NCI-H345 treated with DMSO at 0.1 percent for 48 hours (cell line): Measurements from ENCODE around the gene MAPK12.

Experiments
- DNase-seq: peaks from one replicate; lab custom pipeline; 2025; ENCODE audit not compliant: unreplicated experiment; lab: John Stamatoyannopoulos, UW

The MAPK12 gene

DNA sequence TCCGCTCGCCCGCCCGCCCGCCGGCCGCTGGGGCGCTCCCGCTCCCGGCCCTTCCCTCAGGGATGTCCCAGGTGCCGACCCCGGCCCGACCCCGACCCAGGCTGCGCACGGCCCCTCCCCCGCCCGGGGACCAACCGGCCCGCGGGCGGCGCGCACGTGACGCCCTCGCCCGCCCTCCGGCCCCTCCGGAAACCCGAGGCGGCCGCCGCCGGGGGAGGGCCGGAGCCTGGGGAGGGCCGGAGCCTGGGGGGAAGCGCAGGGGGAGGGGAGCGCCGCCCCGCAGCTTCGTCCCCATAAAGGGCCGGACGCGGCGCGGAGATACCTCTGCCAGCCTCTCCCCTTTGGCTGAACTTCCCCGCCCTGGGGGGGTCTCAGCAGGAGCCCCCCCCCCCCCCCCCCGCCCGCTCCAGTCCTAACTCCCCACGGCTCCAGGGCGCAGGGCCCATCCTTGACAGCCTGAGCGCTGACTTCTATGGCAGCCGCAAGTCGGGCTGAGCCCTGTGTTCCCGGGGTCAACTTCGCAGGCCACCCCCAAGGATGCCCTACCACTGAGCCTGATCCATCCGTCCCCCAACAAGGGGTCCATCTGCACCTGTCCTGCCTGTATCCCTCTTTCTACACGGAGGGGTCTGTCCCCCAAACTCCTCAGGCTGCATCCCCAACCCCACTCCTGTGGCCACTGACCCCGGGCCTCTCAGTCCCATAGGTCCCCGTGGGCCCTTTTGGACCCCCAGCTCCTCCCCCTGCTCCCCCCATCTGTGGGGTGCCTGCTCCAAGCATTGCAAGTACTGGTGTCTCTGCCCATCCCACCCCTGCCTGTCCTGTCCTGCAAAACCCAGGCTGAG, at the start of gene MAPK12:
TSS of gene MAPK12 (minus strand) at position 69 of the 845 bp plus-strand sequence. CDS start 174 bp downstream, outside the sequence.
- DNase-seq = no peak

DNA sequence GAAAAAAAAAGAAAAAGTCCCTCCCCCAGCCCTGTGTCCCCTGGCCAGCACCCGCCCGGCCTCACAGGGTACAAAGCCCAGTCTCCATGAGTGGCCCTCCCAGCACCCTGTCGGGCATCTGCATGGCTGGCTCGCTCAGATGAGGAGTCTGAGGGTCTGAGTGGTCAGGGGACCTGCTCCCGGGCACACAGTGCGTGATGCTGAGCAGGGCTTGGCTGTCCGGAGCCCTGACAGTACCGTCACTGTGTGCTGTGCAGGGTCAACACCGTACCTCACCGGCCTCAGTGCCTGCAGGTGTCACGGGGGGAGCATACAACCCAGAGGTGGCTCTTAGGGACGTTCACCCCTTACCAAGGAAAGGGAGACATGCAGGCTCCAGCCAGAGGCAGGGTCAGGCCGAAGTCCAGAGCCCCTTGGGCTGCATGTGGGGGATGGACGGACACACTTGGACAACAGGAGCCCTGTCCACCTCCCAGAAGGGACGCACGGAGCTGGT, 49.5 kb upstream of the MAPK12 start:
- DNase-seq = no peak

DNA sequence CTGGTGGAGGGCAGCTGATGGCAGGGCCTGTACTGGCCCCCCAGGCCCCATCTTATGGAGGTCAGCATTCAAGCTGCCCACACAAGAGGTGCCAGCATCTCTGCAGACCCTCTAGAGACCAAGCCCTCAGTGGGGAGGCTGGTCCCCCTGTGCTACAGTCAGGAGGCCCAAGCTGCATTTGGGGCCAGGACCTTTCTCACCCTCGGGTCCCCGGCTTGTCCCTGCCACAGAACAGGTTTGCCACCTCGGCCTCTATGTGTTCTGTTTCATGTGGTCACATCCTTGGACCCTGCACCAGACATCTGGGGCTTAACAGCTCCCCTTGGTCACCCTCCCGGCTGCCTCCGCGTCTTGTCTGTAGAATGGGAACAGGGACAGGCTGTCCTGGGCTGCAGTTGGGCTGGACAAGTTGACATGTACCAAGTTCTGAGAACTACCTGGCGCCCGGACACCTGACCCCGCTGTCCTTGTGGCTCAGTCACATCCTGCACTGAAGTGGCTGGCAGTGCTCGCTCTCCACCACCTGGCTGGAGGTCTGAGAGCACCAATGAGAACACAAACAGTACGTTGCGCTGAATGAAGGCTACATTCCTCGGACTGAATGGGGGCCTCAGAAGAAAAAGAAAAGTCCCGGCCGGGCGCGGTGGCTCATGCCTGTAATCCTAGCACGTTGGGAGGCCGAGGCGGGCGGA, 48.7 kb upstream of the MAPK12 start:
- DNase-seq = no peak

DNA sequence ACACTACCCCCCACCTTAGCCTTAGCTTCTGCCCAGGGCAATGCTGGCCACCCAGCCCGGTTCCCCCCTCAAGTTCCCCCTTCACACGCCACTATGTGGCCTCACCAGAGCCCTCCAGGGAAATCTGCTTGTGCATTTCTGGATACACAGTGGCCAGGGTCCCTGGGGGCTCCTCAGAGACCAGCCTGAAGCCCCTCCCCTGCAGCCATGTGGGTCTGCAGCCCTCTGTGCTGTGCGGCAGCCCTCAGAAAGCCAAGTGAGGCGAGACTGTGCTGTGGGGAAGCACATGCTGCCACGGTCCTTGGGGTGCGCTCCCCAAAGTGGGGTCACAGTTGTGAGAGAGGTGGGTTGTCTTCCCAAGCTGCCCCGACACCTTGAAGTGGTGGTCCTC, 48.1 kb upstream of the MAPK12 start:
- no peak for DNase-seq

DNA sequence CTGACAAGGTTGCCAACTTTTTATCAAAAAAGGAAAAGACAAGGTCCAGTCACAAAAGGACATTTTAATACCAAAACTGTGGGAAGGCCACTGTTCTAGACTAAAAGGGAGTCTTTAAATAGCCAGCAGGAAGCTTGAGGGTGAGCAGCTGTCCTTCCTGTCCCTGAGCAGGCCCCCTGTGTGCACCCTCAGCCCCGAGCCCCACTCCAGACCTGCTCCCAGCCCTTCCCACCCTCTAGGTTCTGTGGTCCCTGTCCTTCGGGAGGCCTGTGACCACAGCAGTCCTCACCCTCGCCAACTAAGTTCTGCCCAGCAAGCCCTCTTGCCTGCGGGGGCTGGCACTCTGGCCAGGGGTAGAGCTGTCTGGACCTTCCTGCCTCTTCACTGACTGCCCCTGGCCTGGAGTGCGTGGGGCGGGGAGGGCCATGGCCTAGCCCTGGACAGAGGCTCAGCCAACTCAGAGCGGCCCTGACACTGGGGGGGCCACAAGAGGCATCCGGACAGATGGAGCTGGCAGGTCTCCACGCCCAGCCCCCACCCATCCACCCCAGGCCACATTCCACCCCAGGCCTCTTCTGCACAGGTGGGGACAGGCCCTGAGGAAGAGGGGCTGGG, 47.6 kb upstream of the MAPK12 start:
- no peak for DNase-seq

DNA sequence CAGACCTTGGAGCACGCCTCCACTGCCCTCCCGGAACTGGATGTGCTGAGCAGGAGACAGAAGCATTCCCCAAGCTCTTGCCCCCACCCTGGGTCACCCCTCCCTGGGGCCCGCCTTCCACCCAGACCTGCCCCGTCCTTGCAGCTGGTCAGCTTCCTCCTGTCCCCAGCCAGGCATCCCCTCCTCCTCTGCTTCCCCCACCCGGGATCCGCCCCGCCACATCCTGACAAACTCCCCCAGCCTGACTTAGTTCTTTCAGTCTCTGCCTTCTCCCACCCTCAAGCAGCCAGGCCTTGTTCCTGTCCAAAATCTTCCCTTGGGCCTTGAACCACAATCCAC, 47.1 kb upstream of the MAPK12 start:
- no peak for DNase-seq

DNA sequence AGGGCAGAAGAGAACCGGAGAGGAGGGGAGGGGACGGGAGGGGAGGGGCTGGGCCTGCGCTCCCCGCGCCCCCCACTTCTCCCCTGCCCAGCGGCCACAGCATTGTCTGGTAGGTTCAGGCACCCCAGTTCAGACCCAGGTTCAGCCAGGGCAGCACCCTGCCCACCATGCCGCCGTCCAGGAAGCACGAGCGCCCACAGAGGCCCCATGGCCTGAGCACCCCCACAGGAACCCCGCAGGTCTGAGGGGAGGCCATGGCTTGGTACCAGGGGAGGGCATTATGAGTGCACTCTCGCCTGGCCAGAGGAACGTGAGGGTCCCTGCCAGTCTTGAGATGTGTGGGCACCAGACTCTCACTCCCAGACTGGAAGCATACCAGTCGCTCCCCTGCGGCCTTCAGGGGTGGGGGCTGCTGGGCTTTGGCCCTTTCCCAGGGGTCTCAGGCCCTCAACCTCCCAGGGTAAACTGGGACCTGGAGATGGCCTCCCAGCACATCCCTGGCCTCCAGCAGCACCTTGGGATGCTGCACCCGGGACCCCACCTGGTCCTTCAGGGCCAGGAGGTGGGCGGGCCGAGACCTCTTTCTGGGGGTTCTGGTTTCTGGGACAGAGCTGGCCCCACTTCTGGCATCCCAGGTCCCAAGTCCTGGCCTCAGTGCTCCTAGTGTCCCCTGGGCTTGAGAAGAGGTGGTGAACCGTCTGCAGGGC, 46.6 kb upstream of the MAPK12 start:
- DNase-seq = no peak

DNA sequence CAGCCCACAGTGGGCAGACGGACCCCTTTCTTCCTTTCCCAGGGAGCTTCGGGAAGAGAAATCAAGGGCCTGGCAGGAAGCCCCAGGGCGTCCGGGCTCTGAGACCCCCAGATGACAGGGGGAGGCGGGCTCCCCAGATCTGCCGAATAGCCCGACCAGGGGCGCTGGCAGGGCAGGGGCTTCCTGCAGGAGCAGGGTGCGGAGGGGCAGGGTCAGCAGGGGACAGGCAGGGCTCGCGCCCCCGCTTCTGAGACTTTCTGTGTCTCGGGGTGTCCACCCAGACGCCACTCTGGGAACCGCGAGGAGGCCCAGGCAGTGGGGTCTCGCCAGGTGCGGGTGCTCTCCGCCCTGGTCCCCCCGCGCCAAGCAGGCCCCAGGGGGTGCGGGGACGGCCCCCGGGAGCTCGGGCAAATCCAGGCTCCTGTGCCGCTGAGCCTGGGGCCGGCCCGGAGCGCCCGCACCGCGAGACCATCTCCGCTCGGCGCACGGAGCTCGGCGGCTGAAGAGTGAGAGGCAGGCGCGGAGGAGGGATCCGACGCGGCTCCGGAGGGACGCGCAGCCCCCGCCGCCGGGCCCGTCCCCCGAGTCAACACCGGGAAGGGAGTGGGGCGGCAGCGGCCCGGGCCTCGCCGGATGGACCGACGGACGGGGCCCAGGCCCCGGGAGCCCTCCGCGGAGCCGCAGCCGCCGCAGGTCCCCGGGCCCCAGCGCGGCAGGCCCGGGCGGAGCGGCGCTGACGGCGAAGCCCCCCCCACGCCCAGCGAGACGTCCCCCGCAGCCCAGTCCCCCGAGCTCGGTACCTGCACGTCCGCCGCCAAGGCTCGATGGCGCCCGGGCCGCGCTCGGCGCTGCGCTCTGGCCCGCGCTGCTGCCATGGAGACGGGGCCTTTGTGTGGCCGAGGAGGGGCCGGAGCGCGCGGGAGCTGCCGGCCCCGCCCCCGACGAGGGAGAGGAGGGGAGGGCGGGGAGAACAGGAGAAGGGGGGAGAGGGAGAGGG, 45.6 kb upstream of the MAPK12 start, which contains the start of gene PLXNB2:
TSS of gene PLXNB2 (minus strand) at position 894 of the 997 bp plus-strand sequence. CDS start 17,062 bp downstream, outside the sequence.
- peak; percentile 27 for DNase-seq

DNA sequence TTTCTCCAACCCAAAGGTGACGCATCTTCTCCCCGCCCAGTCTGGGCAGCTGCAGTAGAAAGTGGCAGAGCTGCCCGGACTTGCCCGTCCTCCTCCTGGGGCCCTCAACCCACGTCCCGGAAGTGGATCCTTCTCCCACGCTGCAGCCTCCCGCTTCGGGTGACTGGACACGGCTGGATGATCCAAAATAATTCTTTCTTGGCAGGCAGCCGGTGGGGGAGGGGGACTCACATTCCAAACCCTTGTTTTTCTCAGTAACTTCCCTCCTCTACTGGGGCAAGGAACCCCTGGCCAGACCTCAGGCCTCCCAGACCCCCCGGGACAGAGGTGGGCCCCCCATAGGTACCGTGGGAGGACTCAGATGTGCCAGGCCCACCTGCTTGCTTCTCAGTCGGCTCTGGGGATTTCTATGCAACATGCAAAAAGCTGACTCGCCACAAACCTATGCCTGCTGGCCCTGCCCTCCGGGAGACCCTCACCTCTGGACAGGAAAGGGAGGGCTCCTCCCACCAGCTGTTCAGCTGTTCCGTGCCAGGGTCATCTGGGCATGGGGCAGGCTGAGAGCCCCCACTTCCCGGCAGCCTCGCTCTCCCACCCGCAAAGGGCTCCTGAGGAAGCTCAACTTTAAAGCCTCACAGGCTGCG, 44.6 kb upstream of the MAPK12 start:
- DNase-seq = peak; percentile 77

DNA sequence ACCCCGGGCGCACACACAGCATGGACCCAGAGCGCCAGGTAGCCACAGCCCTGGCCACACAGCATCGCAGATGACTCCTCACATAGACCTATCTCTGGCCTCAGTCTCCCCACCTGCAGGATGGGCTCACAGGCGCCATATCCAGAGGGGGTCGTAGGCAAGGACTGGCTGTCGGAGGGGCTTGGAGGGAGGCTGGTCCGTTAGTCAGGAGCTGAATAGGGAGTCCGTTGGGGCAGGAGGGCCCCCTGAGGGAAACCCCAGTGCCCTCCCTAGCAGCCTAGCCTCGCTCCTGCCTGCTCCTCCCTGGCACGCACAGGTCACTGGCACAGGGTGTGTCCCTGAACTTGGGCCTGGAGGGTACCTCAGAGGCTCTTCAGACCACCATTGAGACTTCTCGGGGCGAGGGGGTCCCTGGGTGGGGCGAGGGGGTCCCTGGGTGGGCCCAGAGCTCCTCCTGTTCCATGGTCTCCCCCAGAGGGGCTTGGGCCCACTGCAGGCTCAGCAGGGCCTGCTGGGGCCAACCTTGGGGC, 44.0 kb upstream of the MAPK12 start:
- DNase-seq = no peak

DNA sequence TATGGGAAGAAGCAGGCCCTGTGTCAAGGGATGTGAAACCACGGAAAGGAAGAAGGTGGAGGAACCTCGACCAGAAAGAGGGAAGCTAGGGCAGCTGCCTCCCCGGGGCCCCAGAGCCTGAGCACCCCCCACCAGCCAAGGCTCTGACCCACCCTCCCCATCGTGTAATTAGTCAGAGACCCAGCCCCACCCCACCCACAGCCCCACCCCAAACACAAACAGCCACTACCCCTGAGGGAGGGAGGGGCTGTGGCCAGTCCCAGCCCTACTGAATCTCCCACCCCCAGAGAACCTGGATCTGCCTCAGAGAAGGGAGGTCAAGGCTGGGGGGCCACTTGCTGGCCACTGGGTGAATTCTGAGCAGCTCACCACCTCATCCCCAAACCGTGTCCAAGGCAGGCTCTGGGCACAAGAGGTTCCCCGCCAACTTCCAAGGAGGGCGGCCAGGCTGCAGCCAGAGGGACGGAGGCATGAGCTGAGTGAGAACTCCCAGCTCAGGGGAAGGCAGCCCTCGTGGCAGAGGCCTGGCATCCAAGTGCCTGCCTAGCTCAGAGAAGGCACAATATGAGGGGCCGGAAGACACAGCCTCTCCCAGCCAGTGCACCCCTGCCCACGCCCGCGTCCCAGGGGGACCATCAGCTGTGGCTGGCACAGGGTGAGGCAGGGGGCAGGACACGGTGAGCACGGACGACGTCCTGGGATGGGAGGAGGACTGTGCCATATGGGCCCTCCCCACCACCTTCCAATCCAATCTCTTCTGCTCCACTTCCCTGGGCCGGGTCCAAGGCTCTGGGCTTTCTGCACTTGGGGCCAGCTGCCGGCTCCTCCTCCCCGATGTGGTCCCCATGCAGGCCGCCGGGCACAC, 43.3 kb upstream of the MAPK12 start:
- no peak for DNase-seq

DNA sequence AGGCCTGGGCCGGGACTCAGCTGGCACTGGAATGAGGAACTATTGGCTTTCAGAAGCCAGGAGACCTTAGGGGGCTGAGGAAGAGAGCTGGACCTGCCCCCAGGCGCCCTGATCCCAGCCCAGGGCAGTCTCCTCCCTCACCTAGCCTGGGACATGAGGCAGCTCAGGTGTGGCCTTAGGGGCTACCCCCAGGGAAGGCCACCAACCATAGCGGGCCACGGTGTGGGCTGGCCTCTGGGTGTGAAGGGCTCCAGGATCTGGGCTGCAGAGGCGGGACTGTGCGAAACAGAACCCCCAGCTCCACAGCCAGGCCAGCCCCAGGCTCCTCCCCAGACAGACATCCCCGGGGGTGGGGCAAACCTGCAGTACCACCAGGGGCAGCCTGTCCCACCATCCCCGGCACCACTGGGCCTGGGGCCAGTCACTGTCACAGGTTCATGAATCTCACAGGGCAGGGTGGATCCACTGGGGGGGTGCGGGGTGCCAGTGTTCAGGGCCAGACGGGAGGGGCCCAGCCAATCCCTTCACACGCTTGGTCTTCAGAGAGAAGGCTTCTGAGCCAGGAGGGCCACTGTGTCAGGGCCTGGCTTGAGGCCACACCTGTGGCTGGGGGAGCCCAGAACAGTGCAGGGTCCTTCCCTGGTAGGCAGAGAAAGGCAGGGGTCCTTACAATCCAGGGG, 42.5 kb upstream of the MAPK12 start:
- DNase-seq = no peak

DNA sequence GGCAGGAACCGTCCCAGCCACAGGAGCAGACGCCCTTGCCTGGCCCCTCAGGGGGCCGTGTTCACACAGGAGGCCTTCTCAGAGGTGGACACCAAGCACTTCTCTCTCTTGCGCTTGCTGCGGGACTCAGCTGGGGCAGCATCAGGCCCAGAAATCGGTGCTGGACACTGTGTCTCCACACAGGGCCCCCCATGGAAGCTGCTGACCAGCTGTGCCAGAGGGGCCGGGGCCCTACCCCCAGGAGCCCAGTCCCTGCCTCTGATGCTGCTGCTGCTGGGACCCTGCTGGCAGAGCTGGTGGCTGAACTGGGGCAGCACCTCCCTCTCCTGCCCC, 42.0 kb upstream of the MAPK12 start:
- no peak for DNase-seq

DNA sequence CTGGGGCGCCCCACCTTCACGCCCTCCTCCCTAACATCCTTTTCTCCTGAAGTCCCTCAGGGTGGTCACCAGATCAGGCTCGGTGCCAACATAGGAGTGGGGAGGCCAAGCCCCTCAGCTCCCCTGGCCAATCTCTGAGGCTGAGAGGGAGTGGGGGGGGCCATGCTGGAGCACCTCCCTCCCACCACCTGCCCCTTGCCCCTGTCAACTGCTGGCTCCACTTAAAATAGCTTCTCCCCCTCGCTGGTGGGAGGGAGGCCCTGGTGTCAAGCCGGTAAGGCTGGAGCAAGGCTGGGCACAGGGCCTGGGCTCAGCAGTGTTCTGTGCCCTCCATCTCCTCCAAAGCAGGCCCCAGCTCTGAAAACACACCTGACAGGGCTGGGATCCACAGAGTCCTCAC, 41.1 kb upstream of the MAPK12 start:
- no peak for DNase-seq

DNA sequence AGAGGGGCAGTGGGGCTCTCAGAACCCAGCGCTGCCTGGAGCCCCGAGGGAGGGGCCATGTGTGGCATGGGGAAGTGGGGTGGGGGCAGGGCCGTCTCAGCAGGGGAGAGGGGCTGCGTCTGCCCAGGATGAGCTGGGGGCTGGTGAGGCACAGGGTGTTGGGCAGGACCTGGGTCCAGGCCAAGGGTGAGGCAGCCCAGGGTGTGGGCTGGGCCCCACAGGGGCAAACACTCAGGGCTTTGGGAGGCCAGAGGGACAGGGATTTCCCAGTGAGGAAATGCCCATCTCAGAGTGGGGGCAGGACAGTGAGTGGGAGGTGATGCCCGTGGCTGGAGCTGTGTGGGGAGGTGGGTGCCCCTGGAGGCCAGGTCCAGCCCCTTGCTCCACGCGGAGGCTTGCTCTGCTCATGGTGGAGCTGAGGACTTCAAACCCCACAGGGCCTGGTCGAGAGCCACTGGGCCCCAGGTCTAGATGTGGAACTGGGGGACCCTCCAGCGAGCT, 40.6 kb upstream of the MAPK12 start:
- no peak for DNase-seq

DNA sequence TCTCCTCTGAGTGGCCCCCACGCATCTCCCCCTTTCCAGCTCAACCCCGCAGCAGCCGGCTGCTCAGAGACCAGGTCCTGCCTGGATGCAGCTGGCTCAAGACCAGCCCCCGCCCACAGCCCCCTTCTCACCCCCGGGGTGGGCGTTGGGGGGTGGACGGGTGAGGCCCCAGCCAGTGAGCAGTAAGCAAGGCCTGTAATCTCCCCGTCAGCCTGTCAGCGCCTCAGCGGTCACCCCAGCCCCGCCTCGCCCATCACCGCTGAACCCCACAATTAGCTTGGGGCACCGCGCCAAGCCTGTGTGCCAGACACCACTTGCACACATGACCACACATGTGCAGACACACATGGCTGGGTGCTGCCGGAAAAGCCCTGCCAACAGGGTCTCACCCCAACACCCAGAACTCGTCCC, 40.1 kb upstream of the MAPK12 start:
- no peak for DNase-seq

DNA sequence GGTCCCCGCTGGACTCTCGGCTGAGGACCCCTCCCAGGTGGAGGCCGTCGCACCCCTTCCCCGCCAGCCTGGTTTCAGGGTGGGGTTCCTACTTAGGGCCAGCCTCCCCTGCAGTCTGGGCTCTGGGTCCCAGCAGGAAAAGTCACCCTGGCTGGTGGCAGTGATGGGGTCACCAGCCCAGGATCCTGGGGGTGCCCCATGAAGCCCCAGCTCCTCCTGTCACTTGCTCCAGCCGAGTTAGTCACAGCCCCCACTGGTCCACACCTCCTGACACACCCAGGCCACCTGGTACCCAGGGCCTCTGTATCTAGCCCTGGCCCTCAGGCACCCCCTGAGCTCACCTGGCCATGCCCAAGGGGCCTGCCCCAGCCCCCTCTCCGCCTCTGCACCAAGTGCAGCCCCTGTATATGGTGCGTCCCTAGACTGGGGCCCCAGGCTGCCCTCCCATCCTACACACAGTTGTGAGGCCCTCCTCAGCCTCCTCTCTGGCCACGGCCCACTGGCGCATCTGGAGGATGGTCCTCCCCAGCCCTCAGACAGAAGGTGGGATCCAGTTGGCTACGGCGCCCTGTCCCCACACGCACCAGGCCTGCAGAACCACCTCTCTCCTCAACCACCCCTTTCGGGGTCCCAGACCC, 39.3 kb upstream of the MAPK12 start:
- no peak for DNase-seq
